GM18873 (cell line): ENCODE results near the gene RPP14.
"Not testable (repeated sequence)": the region's sequence is repeated elsewhere in the genome, so short reads cannot be mapped to it uniquely, and the experiment has no call there.

Experiments used
- ATAC-seq: cut with Tn5 transposase; IDR thresholded peaks from one replicate; pipeline ENCODE4 v1.9.1; 2021; ENCODE audit warnings: mild to moderate bottlenecking, moderate library complexity, moderate number of reproducible peaks; ENCODE audit not compliant: unreplicated experiment, low FRiP score

The RPP14 gene

DNA sequence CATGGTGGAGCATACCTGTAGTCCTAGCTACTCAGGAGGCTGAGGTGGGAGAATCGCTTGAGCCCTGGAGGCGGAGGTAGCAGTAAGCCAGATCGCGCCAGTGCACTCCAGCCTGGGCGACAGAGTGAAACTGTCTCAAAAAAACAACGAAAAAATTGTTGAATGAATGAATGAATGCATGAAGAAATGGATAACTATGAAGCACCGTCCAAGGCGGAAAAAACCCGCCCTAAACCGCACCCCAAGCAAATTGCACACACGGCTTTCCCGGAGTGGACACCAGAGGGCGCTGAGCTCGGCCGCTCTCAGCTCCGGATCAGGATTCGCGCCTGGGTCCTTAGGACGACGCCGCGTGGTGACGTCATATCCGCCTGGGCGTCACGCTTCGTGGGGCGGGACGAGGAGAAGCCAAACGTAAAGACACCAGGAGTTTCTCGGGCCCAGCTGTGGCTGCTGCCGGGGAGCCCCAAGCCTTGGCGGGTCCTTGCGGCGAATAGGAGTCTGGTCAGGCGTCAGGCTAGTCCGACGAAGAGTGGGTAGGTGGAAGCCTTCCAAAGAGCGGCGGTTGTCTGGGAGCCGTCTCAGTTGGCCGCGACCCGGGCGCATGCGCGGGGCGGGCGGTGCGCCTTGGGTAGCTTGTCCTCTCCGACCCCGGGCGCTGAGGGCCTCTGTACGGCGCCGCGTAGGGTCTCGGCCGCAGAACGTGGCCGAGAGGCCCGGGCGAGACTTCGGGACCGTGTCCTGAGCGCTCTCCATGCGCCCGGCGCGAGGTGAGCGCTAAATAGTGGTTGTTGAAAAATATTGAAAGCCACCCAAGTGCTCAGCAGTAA is at the start of gene RPP14, which contains the start of gene HTD2:
TSS of gene RPP14 (plus strand) at position 364 of the 830 bp plus-strand sequence. CDS start 4,085 bp downstream, outside the sequence.
TSS of gene HTD2 (plus strand) at position 639 of the 830 bp plus-strand sequence. CDS start 11,094 bp downstream, outside the sequence.
- peak; percentile 83 for ATAC-seq

GRCh38 chr3:58256511-58256910 is 49.5 kb upstream of the RPP14 start:
- ATAC-seq = no peak

DNA sequence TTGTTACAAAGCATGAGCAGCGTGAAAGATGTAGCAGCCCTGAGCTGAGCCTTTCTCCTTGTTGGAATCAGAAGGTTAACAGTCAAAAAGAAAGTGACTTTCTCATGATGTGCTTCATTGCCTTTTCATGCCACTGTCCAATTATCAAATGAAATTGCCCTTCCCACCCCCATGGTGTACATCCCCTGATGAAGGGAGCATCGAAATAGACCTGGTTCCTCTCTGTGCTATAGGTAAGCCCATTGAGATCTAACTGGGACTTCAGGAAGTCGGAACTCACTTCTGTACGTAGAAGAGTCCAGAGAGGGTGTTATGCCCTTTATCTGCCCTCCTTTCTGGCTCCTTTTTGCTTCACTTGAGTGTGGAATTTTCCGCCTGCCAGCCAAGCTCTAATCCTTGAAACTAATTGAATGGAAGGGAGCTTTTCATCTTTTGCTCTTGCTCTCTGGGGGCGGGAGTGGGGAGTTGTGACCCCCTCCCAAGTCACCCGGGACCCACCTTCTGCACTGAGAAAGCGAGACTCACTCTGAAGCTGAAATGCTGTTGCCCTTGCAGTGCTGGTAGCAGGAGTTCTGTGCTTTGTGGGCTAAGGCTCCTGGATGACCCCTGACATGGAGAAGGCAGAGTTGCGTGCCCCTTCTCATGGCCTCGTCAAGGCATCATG is 47.5 kb upstream of the RPP14 start:
- no peak for ATAC-seq

- no peak for ATAC-seq
Measured at GRCh38 chr3:58260261-58260731, 45.7 kb upstream of the RPP14 start.

- no peak for ATAC-seq
Measured at GRCh38 chr3:58260733-58261132, 45.3 kb upstream of the RPP14 start.

GRCh38 chr3:58261954-58262666 is 43.9 kb upstream of the RPP14 start:
- no peak for ATAC-seq

DNA sequence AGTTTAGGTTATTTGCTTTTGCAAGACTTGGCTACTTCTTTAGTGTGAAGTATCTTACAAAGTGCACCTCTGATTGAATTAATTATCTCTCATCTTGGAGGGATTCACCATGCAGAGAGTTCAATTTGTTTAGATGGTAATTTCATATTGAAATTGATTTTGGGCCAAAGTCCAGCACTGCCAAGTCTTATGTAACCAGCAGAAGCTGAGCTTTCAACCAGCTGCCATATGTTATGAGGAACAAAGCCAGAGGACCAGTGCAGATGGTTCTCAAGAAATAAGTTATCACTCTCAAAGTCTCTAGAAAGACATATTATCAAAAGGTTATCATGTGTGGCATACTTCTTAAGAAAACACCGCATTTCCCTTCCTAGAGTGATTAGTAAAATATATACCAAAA is 39.5 kb upstream of the RPP14 start:
- no peak for ATAC-seq

GRCh38 chr3:58267543-58267942 is 38.5 kb upstream of the RPP14 start:
- ATAC-seq = not testable (repeated sequence)

GRCh38 chr3:58269356-58269755 is 36.7 kb upstream of the RPP14 start:
- ATAC-seq = no peak

GRCh38 chr3:58270485-58270884 is 35.6 kb upstream of the RPP14 start:
- ATAC-seq = no peak

- no peak for ATAC-seq
Measured at GRCh38 chr3:58271901-58272501, 34.0 kb upstream of the RPP14 start.

- ATAC-seq = no peak
Measured at GRCh38 chr3:58272891-58273290, 33.2 kb upstream of the RPP14 start.

GRCh38 chr3:58273362-58273761 is 32.7 kb upstream of the RPP14 start:
- not testable (repeated sequence) for ATAC-seq

GRCh38 chr3:58274027-58274614 is 31.9 kb upstream of the RPP14 start:
- no peak for ATAC-seq

- ATAC-seq = no peak
Measured at GRCh38 chr3:58281069-58281468, 25.0 kb upstream of the RPP14 start.

DNA sequence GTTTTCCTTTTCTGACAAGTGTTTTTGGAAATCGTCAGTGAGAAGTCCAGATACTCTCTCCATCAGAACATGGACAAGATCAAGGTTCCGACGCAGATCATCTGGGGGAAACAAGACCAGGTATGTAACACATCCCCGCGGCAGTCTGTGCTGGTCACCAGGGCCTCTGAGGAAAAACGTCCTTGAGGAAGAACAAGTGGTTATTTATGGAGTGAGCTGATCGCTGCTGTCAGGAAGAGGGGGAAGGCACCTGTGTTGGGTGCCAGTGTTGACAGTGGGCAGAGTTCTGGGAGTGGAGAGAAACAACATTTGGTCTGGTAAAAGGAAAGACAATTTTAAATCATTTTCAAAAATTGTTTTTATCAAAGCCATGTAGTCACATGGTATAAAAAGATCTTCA is 20.7 kb upstream of the RPP14 start:
- ATAC-seq = no peak

DNA sequence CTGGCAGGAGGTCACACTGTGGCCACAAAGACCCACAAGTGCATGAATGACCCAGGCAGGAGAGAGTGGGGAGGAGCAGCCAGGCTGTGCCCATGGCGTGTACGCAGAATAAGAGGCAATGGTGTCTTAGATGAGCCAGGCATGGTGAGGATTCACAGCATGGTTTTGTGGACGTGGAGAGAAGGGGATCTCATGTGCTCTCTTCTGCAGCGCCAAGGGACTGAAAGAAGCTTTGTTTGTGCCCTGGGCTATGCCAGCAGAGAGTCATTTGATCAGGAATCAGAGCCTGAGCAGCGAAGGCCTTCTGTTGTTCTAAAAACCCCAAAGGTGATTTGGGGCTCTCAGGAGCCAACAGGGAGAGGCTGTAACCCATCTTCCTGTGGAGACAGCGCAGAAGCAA is 18.7 kb upstream of the RPP14 start:
- no peak for ATAC-seq

DNA sequence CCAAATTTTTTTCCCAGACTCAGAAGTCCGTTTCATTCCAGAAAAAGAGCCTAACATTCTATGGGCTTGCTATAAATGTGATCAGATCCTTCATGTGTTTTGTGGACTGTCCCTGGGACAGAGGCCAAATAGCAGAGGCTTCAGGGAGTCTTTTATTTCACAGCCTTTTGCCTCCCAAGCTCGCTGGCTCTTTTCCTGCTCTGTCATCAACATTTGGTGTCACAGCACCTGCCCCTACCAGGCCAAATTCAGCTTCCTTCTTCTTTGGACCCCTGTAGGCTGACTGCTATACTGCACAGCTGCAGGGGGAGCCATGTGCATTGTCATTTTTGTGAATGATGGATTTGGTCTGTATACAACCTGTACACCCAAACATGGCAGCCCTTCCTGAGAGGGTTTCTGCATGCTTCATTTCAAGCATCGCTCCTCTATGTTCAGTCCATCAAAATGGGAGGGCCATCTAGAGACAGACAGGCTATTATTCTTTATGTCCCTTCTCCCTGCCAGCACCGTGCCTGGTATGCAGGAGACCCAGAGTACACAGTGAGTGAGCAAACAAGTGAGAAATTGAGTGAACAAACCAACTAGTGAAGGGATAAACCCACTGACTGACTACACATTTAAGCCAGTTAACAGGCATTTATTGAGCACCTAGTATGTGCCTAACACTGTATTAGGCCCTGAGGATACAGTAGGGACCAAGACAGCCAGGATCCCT is 17.9 kb upstream of the RPP14 start:
- no peak for ATAC-seq

GRCh38 chr3:58288964-58289613 is 17.0 kb upstream of the RPP14 start:
- ATAC-seq = not testable (repeated sequence)
